Embryonic facial prominence (tissue), 1 donor: ENCODE results near the gene ZNF837.

Source experiments
- DNase-seq: peaks from one replicate; pipeline ENCODE4 v3.0.0-alpha.2; 2016; ENCODE audit errors: extremely low spot score

The ZNF837 gene

DNA sequence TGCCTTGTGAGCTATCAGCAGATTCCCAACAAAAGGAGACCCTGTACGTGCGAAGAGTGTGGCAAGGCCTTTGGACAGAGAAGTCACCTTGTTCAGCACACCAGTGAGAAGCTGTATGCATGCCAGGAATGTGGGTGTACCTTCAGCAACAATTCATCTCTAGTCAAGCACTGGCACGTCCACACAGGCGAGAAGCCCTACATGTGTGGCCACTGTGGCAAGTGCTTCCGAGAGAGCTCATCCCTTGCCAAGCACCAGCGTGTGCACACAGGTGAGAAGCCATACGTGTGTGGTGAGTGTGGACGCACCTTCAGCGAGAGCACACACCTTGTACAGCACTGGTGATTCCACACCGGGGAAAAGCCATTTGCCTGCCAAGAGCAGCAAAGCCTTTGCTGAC lies 61.6 kb downstream of the ZNF837 start:
- DNase-seq, result no peak

DNA sequence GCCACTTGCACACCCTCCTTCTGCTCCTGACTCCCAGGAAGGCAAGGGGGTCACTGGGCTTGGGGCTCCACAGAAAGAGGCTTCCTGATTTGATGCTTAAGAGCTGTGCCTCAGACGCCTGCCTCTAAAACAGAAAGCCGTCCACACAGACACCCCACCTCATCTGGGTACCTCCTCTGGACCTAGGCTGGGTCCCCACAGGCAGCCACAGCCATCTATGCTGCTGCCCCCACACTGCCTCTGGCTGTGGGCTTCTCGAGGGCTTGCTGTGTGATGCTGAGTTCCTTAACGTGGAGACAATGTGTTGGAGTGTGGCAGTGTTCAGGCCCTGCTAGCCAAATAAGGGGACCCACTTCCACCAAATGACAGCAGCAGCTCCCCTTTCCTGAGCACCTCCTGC lies 62.5 kb downstream of the ZNF837 start:
- DNase-seq, result no peak
